Peyer's patch (tissue), 4 donors: Measurements from ENCODE around the gene TMEM169. TPM values are rescaled to one million over a fixed set of nuclear protein-coding genes. Genes with fewer than 3 reads are reported as not detected.

Experiments
- DNase-seq, 3 donors: peaks; one replicate each; pipeline ENCODE4 v3.0.0-alpha.2; 2017 to 2019
- H3K27ac ChIP-seq, 4 donors: fragments of 200-600 bp; sonication (generic); one replicate each; pipeline ENCODE4 v1.5.1; 2016 to 2019
- H3K27me3 ChIP-seq, 2 donors: fragments of 200-600 bp; sonication (generic); one replicate each; pipeline ENCODE4 v1.5.1; 2019
- H3K36me3 ChIP-seq, 3 donors: fragments of 200-600 bp; sonication (generic); one replicate each; pipeline ENCODE4 v1.5.1; 2016 to 2019
- H3K4me1 ChIP-seq, 4 donors: fragments of 200-600 bp; sonication (generic); one replicate each; pipeline ENCODE4 v1.5.1; 2016 to 2019
- H3K4me3 ChIP-seq, 4 donors: fragments of 200-600 bp; sonication (generic); 1 replicate in 3 of 4; 2 replicates in 1 of 4; pipeline ENCODE4 v1.5.1; 2016 to 2019; ENCODE audit warnings: mild to moderate bottlenecking in 1 of 4
- H3K9me3 ChIP-seq, 4 donors: fragments of 200-600 bp; sonication (generic); one replicate each; pipeline ENCODE4 v1.5.1; 2016 to 2019; ENCODE audit warnings: mild to moderate bottlenecking in 1 of 4
- POLR2A ChIP-seq, 2 donors: fragments of 450-650 bp; IDR thresholded peaks; one replicate each; pipeline ENCODE4 v1.5.1; 2017; ENCODE audit warnings: antibody characterized with exemption in 2 of 2, mild to moderate bottlenecking in 2 of 2, moderate library complexity in 2 of 2
- total RNA-seq, 4 donors: library from RNA; depleted of rRNA; stranded (reverse); fragments of >200 nt; gene quantifications; one replicate each; pipeline ENCODE4 v1.1.0, GENCODE V29; 2016
- TF ChIP-seq, protein P1 (sequence below), 6 experiments: fragments of 450-650 bp in 4 of 6; fragments of 200-600 bp in 2 of 6; sonication (generic) in 1 of 6; IDR thresholded peaks; one replicate each; pipeline ENCODE4 v1.5.1; 2017 to 2019; ENCODE audit warnings: antibody characterized with exemption in 6 of 6, mild to moderate bottlenecking in 3 of 6, moderate library complexity in 1 of 6

Gene TMEM169
- total RNA-seq, 4 donors from 2014 or later: 1.6 TPM; not detected in 3

DNA sequence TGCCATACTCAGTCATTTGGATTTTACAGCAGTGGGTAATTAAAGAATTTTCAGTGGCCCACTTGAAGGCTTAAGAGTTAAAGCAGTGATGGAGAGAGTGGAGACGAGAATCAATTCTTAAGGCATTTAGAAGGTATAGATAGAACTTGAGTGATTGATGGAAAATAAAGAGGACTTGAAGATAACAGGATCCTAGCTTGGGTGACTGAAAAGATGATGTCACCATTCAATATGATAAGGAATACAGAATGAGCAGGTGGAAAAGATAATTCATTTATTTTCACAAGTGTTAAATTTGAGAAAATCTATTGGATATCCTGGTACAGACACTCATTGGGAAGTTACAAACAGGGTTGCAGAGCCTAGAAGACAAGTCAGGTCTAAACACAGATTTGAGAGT, 62.7 kb downstream of the TMEM169 start:
- no peak overlapping the region for H3K4me3 ChIP-seq

DNA sequence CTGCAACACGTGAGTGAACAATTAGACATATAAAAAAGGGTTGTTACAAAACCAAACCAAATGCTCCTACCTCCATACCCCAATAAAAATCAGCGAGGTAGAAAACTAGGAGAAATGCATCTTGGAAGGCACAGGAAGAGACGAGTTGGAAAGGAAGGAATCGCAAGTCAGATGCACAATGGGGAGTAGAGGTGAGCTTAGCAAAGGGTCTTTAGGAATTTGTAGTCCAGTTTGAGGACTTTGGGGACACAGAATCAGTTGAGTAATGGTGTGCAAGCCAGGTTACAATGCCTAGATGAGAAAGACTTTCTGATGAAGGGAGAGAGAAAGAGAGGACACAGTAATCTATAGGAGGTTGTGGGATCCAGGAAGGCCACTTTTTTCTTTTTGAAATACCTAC, 63.1 kb downstream of the TMEM169 start:
- Histone ChIP-seq H3K36me3 (peaks cover 0 to 97% (median 3%) of the 10 kb centered on the region in 3 donors), H3K9me3 (no peaks in the 10 kb centered on the region), H3K4me1 (no peaks in the 10 kb centered on the region), H3K4me3 (no peak overlapping the region), H3K27me3 (no peaks in the 10 kb centered on the region), H3K27ac (no peak overlapping the region)
- TF ChIP-seq POLR2A (IDR thresholded peaks at IDR 0.05): no peak
- TF ChIP-seq, protein P1, sequence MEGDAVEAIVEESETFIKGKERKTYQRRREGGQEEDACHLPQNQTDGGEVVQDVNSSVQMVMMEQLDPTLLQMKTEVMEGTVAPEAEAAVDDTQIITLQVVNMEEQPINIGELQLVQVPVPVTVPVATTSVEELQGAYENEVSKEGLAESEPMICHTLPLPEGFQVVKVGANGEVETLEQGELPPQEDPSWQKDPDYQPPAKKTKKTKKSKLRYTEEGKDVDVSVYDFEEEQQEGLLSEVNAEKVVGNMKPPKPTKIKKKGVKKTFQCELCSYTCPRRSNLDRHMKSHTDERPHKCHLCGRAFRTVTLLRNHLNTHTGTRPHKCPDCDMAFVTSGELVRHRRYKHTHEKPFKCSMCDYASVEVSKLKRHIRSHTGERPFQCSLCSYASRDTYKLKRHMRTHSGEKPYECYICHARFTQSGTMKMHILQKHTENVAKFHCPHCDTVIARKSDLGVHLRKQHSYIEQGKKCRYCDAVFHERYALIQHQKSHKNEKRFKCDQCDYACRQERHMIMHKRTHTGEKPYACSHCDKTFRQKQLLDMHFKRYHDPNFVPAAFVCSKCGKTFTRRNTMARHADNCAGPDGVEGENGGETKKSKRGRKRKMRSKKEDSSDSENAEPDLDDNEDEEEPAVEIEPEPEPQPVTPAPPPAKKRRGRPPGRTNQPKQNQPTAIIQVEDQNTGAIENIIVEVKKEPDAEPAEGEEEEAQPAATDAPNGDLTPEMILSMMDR (IDR thresholded peaks at IDR 0.05): no peak
- no peak for DNase-seq

More for the DNA sequence above, 62.7 kb downstream of the TMEM169 start:
- TF ChIP-seq POLR2A (IDR thresholded peaks at IDR 0.05): no peak
- TF ChIP-seq, protein P1 (IDR thresholded peaks at IDR 0.05): no peak
- H3K27ac ChIP-seq: no peak overlapping the region
- H3K4me1 ChIP-seq: no peaks in the 10 kb centered on the region
- no peak for DNase-seq
- no peaks in the 10 kb centered on the region for H3K27me3 ChIP-seq
- H3K9me3 ChIP-seq: no peaks in the 10 kb centered on the region
- peaks cover 0 to 97% (median 3%) of the 10 kb centered on the region in 3 donors for H3K36me3 ChIP-seq

DNA sequence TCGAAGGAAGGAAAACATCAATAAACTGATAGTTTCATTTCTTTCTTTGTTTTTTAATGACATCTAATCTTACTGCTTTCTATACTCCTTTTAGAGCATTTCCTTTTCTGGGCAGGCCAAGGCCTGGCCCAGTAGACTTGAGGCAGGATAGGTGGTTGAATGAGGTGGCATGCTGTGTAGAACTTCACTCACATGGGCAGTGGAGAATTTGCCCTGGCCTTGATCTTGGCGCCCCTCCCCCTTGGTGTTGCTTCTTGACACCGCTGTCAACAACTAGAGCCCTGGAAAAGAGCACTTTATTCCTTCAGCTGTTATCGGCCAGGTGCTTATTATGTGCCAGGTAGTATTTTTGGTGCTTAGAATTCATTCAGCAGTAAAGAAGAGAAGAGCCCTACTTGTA, 64.9 kb downstream of the TMEM169 start:
- Histone ChIP-seq H3K27ac (no peak overlapping the region), H3K4me3 (no peak overlapping the region)

DNA sequence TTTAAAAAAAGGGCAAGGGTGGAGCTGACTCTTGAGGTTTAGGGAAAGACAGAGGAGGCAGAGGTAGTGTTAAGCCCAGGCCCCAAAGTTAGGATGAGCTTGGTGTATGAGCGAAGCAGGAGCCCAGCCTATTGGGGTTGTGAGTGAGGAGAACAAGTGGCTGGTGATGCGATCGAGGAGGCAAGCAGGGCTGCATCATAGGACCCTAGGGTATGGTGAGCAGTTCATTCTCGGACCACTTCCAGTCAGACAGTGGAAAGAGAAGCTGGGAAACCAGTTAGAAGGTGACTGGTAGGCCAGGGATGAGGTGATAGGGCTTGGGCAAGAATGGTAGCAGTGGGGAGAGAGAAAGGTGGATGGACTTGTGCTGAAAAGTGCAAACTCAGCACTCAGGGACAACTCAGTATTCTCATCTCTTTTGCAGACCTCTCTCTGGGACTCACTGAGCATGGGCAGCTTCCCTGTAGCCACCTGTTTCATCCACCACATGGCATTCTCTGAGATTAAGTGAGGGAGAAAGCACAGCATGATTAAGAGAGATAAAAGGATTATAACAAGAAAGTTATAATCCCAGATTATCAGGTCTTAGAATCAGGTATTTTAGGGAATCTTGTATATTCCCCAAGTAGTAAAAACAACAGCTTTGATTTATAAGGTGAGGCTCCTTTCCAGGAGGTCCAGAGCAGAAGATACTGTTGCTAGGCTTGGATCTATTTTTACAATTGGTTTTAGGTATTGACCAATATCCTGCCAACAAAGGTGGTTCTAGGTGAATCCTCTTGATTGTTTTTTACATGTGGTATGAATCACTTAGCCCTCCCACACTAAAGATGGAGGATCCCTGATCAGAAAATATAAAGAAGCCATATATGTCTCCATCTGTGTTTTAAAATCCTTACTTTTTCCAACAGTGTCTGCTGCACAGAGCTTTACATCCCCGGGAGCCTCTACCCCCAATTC, 65.7 kb downstream of the TMEM169 start:
- Histone ChIP-seq H3K27me3 (no peaks in the 10 kb centered on the region), H3K4me1 (no peaks in the 10 kb centered on the region), H3K4me3 (no peak overlapping the region), H3K36me3 (peaks cover 0 to 97% (median under 1%) of the 10 kb centered on the region in 3 donors), H3K27ac (no peak overlapping the region), H3K9me3 (no peaks in the 10 kb centered on the region)
- no peak for DNase-seq
- no peak for TF ChIP-seq POLR2A (IDR thresholded peaks at IDR 0.05)
- TF ChIP-seq, protein P1 (IDR thresholded peaks at IDR 0.05): no peak

More for the DNA sequence above, 64.9 kb downstream of the TMEM169 start:
- no peak for DNase-seq
- Histone ChIP-seq H3K4me1 (no peaks in the 10 kb centered on the region), H3K27me3 (no peaks in the 10 kb centered on the region), H3K36me3 (peaks cover 0 to 97% (median 3%) of the 10 kb centered on the region in 3 donors), H3K9me3 (no peaks in the 10 kb centered on the region)
- TF ChIP-seq POLR2A (IDR thresholded peaks at IDR 0.05): no peak
- TF ChIP-seq, protein P1 (IDR thresholded peaks at IDR 0.05): no peak

DNA sequence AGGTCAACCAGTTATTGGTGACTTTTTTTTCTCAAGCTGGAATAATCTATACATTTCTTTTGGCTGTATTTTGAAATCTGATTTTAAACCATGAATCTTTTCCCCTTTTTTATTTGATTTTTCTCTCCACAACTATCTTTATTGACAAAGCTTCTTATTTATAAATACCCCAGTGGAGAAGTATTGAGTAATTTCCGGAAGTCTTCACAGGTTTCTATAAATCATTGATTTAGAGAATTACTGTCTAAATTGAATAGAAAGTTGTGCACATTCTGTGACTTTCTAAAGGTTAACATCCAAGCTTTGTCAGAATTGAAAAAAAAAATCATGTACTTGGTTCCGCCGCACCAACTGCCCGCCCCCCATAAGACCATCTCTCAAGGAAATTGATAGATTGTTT, 67.3 kb downstream of the TMEM169 start:
- no peak for DNase-seq
- Histone ChIP-seq H3K36me3 (peaks cover 0 to 93% (median 0%) of the 10 kb centered on the region in 3 donors), H3K27ac (no peak overlapping the region), H3K9me3 (no peaks in the 10 kb centered on the region), H3K27me3 (no peaks in the 10 kb centered on the region), H3K4me3 (no peak overlapping the region), H3K4me1 (no peaks in the 10 kb centered on the region)
- TF ChIP-seq POLR2A (IDR thresholded peaks at IDR 0.05): no peak
- TF ChIP-seq, protein P1 (IDR thresholded peaks at IDR 0.05): no peak
